ENCODE measurements around the gene QDPR.

- TF ChIP-seq, protein P1, sequence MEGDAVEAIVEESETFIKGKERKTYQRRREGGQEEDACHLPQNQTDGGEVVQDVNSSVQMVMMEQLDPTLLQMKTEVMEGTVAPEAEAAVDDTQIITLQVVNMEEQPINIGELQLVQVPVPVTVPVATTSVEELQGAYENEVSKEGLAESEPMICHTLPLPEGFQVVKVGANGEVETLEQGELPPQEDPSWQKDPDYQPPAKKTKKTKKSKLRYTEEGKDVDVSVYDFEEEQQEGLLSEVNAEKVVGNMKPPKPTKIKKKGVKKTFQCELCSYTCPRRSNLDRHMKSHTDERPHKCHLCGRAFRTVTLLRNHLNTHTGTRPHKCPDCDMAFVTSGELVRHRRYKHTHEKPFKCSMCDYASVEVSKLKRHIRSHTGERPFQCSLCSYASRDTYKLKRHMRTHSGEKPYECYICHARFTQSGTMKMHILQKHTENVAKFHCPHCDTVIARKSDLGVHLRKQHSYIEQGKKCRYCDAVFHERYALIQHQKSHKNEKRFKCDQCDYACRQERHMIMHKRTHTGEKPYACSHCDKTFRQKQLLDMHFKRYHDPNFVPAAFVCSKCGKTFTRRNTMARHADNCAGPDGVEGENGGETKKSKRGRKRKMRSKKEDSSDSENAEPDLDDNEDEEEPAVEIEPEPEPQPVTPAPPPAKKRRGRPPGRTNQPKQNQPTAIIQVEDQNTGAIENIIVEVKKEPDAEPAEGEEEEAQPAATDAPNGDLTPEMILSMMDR (IDR thresholded peaks at IDR 0.05; ENCODE audit: insufficient read depth, low read depth, low read length), result no peak
- no peak for TF ChIP-seq EZH2 (IDR thresholded peaks at IDR 0.05; ENCODE audit: insufficient read depth, low read length)
These were observed 64.8 kb downstream of the QDPR start for GRCh38 chr4:17447056-17447455.

Measured in astrocyte (in vitro differentiated cells and primary cell).